GM13976 (cell line): ENCODE results near the gene HMG20B.

ENCODE experiments used
- DNase-seq: peaks from one replicate; pipeline ENCODE4 v3.0.0; 2012; ENCODE audit warnings: low spot score
- in situ Hi-C: fragments of 300-500 bp; cut with MboI; formaldehyde crosslinking; loops from one replicate; pipeline ENCODE4 v1.12.0; 2022; ENCODE audit warnings: low sequenced_read_pairs, mixed read lengths, inconsistent platforms; ENCODE audit not compliant: unreplicated experiment
- TF ChIP-seq, protein P1 (sequence below): IDR thresholded peaks from 2 replicates; pipeline ENCODE4 v1.5.1; 2012; ENCODE audit warnings: borderline replicate concordance, mild to moderate bottlenecking; ENCODE audit not compliant: insufficient read depth; ENCODE audit errors: extremely low read depth, missing control alignments, control extremely low read depth

Gene HMG20B

DNA sequence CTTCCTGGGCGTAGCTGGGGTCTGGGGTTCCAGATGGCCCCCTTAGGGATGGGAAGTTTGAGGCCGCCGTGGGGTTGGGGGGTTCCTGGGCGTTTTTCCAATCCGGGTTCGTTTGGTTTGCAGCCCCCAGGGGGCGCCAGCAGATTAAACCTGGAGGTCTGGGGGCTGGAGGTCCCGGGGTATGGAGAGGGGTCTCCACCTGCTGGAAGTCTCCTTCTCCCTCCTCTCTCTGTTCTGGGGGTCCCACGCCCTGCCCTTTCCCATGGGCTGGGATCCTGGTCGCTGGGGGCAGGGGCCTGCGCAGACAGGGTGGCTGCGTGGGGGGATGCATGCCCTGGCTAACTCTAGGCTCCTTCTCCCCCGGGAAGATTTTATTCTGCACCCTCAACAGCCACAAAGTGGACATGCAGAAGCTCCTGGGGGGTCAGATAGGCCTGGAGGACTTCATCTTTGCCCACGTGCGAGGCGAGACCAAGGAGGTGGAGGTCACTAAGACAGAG is 13.4 kb downstream of the HMG20B start:
- peak; percentile 81 for DNase-seq
- in situ Hi-C loops, result no loop called here
- TF ChIP-seq, protein P1, sequence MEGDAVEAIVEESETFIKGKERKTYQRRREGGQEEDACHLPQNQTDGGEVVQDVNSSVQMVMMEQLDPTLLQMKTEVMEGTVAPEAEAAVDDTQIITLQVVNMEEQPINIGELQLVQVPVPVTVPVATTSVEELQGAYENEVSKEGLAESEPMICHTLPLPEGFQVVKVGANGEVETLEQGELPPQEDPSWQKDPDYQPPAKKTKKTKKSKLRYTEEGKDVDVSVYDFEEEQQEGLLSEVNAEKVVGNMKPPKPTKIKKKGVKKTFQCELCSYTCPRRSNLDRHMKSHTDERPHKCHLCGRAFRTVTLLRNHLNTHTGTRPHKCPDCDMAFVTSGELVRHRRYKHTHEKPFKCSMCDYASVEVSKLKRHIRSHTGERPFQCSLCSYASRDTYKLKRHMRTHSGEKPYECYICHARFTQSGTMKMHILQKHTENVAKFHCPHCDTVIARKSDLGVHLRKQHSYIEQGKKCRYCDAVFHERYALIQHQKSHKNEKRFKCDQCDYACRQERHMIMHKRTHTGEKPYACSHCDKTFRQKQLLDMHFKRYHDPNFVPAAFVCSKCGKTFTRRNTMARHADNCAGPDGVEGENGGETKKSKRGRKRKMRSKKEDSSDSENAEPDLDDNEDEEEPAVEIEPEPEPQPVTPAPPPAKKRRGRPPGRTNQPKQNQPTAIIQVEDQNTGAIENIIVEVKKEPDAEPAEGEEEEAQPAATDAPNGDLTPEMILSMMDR, result peak; percentile 38

DNA sequence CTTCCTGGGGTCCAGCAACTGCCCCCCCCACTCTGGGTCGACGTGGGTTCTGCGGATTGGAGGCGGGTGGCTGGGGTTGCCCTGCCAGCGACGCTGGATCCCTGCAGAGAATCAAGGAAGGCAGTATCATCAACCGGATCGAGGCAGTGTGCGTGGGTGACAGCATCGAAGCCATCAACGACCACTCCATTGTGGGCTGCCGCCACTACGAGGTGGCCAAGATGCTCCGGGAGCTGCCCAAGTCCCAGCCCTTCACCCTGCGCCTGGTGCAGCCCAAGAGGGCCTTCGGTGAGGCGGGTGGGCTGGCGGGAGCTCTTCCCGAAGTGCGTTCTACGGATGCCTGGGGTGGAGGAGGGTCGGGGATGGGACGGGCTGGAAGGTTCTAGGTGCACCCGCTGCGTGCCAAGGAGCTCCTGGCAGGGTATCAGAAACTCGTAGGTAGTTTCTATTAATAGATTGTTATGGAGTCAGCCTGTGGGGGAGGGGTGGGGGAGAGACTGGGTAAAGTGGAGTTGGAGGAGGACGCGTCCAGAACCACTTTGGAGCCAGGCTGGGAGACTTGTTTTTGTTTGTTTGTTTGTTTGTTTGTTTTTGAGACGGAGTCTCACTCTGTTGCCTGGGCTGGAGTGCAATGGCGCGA is 14.1 kb downstream of the HMG20B start:
- in situ Hi-C loops, result no loop called here
- TF ChIP-seq, protein P1, result no peak
- no peak for DNase-seq

DNA sequence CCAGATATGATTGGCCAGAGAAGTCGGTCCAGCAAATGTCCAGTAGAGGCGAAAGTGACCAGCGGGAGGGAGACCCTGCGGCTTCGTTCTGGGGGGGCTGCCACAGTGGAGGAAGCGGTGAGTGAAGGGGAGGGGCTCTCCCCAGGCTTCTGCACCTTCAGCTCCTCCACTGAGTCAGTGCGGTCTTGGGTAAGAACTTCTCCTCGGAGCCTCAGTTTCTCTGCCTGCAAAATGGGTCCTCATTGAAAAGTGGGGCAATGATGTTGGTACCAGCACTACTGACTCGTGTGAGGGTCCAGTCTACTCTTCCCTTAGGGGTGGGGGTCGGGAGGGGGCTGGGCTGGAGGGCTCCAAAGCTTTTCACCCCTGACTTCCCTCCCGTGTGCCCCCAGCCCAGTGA is 16.7 kb downstream of the HMG20B start:
- TF ChIP-seq, protein P1, result no peak
- DNase-seq, result no peak
- in situ Hi-C loops, result no loop called here

DNA sequence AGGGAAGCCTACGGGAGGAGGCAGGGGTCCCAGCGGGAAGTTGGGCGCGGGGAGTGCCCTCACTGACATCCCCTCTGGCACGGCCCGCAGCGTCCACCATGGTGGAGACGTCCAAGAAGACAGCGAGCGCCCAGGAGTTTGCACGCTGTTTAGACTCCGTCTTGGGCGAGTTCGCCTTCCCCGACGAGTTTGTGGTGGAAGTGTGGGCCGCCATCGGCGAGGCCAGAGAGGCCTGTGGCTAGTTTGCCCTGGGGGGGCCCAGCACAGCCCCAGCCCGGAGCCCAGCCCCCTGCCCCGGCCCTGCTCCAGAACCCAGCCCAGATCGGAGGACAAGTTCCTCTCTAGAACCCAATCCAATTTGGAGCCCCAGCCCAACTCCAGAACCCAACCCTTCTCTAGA is 17.2 kb downstream of the HMG20B start:
- TF ChIP-seq, protein P1, result no peak
- in situ Hi-C loops, result no loop called here
- DNase-seq, result no peak

DNA sequence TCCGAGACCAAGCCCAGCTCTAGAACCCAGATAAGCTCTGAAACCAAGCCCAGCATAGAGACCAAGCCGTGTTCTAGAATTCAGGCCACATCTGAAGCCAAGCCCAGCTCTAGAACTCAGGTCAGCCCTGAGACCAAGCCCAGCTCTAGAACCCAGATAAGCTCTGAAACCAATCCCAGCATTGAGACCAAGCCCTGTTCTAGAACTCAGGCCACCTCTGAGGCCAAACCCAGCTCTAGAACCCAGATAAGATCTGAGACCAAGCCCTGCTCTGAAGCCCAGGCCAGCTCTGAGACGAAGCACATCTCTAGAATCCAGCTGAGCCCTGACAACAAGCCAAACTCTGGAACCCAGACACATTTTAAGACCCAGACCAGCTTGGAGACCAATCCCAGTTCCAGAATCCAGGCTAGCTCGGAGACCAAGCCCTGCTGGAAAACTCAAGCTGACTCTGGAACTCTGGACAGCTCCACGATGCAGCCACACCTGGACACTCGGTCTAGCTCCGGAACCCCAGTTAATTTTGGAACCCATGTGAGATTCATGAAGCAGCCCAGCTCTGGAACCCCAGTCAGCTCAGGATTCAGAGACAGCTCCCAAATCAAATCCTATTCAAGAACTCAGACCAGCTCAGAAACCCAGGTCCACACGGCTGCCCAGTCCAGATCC is 18.4 kb downstream of the HMG20B start:
- DNase-seq, result no peak
- TF ChIP-seq, protein P1, result no peak
- in situ Hi-C loops, result no loop called here

DNA sequence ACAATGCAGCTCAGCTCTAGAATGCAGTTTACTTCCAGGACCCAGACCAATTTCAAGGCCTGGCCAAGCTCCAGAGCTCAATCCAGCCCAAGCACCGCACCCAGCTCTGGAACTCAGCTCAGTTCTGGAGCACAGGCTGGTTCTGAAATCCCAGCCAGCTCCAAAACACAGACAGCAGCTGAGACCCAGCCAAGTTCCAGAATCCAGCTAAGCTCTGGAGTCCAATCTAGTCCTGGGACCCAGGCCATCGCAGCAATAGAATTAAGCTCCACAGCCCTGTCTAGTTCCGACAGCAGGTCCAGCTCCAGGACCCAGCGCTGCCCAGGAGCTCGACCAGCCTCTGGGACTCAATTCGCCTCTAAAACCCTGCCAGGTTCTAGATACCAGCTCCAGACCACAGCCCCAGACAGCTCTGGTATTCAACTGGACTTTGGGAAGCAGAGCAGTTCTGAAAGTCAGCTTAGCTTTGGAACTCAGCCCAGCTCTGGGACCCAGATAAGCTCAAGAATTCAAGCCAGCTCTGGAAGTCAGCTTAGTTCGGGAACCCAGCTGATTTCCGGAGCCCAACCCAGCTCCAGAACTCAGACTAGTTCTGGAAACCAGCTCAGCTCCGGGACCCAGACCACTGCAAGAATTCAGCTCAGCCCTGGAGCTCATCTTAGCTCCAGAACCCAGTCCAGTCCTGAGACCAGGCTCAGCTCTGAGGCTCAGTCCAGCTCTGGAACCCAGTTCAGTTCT is 19.3 kb downstream of the HMG20B start:
- no peak for DNase-seq
- TF ChIP-seq, protein P1, result no peak
- in situ Hi-C loops, result no loop called here
